ENCODE measurements around the gene CILP. TPM values are rescaled to one million over a fixed set of nuclear protein-coding genes. Genes with fewer than 3 reads are reported as not detected.

Gene CILP, protein sequence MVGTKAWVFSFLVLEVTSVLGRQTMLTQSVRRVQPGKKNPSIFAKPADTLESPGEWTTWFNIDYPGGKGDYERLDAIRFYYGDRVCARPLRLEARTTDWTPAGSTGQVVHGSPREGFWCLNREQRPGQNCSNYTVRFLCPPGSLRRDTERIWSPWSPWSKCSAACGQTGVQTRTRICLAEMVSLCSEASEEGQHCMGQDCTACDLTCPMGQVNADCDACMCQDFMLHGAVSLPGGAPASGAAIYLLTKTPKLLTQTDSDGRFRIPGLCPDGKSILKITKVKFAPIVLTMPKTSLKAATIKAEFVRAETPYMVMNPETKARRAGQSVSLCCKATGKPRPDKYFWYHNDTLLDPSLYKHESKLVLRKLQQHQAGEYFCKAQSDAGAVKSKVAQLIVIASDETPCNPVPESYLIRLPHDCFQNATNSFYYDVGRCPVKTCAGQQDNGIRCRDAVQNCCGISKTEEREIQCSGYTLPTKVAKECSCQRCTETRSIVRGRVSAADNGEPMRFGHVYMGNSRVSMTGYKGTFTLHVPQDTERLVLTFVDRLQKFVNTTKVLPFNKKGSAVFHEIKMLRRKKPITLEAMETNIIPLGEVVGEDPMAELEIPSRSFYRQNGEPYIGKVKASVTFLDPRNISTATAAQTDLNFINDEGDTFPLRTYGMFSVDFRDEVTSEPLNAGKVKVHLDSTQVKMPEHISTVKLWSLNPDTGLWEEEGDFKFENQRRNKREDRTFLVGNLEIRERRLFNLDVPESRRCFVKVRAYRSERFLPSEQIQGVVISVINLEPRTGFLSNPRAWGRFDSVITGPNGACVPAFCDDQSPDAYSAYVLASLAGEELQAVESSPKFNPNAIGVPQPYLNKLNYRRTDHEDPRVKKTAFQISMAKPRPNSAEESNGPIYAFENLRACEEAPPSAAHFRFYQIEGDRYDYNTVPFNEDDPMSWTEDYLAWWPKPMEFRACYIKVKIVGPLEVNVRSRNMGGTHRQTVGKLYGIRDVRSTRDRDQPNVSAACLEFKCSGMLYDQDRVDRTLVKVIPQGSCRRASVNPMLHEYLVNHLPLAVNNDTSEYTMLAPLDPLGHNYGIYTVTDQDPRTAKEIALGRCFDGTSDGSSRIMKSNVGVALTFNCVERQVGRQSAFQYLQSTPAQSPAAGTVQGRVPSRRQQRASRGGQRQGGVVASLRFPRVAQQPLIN
- total RNA-seq (2021): not detected in 3 replicates
- Bru-seq, nascent RNA: percentile 5 among the genes with signal in this experiment
- long read RNA-seq, experiment 1: 0 reads
- long read RNA-seq, experiment 2: 0 reads
- long read RNA-seq, experiment 3: 0 reads

DNA sequence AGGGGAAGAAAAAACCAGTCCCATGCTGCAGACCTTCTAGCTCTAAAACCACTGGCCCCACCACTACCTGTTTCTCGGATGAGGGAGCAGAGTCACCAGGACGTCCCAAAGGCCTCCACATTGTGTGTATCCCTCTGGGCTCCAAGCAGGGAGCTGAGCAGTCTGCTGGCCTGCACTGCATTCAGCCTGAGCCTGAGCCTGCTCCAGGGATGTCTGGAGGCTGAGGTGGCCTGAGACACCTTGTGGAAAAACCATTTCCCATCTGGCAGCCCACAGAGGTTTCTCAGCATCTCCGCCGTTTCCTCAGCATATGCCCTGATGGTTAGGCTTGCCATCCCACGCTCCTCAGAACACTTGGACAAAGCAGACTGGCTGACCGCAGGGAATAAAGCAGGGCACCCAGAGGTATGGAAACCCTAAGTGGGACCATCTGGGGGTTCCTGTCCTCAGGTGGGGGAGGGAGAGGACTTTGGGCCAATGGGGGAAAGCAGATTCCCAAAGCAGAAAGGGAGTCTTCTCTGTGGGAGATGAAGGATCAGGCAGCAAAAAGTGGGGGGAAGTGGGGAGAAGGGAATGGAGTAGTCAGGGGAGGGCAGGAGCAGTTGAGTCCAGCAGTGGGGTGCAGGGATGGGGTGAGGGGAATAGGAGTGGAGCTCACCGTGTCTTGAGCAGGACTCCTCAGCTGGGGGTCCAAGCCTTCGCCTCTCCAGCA is at the start of gene CILP:
Gene CILP (minus strand): TSS at position 704 of the 712 bp plus-strand sequence. CDS start 1,718 bp downstream, outside the sequence.
- TF ChIP-seq, protein P1, sequence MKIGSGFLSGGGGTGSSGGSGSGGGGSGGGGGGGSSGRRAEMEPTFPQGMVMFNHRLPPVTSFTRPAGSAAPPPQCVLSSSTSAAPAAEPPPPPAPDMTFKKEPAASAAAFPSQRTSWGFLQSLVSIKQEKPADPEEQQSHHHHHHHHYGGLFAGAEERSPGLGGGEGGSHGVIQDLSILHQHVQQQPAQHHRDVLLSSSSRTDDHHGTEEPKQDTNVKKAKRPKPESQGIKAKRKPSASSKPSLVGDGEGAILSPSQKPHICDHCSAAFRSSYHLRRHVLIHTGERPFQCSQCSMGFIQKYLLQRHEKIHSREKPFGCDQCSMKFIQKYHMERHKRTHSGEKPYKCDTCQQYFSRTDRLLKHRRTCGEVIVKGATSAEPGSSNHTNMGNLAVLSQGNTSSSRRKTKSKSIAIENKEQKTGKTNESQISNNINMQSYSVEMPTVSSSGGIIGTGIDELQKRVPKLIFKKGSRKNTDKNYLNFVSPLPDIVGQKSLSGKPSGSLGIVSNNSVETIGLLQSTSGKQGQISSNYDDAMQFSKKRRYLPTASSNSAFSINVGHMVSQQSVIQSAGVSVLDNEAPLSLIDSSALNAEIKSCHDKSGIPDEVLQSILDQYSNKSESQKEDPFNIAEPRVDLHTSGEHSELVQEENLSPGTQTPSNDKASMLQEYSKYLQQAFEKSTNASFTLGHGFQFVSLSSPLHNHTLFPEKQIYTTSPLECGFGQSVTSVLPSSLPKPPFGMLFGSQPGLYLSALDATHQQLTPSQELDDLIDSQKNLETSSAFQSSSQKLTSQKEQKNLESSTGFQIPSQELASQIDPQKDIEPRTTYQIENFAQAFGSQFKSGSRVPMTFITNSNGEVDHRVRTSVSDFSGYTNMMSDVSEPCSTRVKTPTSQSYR (CRISPR knock-in tag; IDR thresholded peaks at IDR 0.05): no peak
- TF ChIP-seq NFATC4 (CRISPR knock-in tag; IDR thresholded peaks at IDR 0.05) (no peak), HMGA2 (CRISPR knock-in tag; IDR thresholded peaks at IDR 0.05) (no peak), ESRRA (CRISPR knock-in tag; IDR thresholded peaks at IDR 0.05; ENCODE audit: borderline replicate concordance) (no peak), OVOL2 (CRISPR knock-in tag; IDR thresholded peaks at IDR 0.05; ENCODE audit: borderline replicate concordance) (no peak), CREB1 (CRISPR knock-in tag; IDR thresholded peaks at IDR 0.05) (no peak), EMX1 (CRISPR knock-in tag; IDR thresholded peaks at IDR 0.05) (no peak), IRF2 (CRISPR knock-in tag; IDR thresholded peaks at IDR 0.05; ENCODE audit: borderline replicate concordance, low read depth) (no peak), GRHL2 (CRISPR knock-in tag; IDR thresholded peaks at IDR 0.05; ENCODE audit: insufficient replicate concordance, severe bottlenecking) (no peak), JAZF1 (CRISPR knock-in tag; IDR thresholded peaks at IDR 0.05) (no peak), TP53 (CRISPR knock-in tag; IDR thresholded peaks at IDR 0.05) (no peak), SMAD4 (CRISPR knock-in tag; IDR thresholded peaks at IDR 0.05) (no peak), ZNF396 (CRISPR knock-in tag; IDR thresholded peaks at IDR 0.05; ENCODE audit: borderline replicate concordance) (no peak), E2F5 (CRISPR knock-in tag; IDR thresholded peaks at IDR 0.05) (no peak)
- TF ChIP-seq, protein P2, sequence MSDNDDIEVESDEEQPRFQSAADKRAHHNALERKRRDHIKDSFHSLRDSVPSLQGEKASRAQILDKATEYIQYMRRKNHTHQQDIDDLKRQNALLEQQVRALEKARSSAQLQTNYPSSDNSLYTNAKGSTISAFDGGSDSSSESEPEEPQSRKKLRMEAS (CRISPR knock-in tag; IDR thresholded peaks at IDR 0.05): no peak
- TF ChIP-seq, protein P3, sequence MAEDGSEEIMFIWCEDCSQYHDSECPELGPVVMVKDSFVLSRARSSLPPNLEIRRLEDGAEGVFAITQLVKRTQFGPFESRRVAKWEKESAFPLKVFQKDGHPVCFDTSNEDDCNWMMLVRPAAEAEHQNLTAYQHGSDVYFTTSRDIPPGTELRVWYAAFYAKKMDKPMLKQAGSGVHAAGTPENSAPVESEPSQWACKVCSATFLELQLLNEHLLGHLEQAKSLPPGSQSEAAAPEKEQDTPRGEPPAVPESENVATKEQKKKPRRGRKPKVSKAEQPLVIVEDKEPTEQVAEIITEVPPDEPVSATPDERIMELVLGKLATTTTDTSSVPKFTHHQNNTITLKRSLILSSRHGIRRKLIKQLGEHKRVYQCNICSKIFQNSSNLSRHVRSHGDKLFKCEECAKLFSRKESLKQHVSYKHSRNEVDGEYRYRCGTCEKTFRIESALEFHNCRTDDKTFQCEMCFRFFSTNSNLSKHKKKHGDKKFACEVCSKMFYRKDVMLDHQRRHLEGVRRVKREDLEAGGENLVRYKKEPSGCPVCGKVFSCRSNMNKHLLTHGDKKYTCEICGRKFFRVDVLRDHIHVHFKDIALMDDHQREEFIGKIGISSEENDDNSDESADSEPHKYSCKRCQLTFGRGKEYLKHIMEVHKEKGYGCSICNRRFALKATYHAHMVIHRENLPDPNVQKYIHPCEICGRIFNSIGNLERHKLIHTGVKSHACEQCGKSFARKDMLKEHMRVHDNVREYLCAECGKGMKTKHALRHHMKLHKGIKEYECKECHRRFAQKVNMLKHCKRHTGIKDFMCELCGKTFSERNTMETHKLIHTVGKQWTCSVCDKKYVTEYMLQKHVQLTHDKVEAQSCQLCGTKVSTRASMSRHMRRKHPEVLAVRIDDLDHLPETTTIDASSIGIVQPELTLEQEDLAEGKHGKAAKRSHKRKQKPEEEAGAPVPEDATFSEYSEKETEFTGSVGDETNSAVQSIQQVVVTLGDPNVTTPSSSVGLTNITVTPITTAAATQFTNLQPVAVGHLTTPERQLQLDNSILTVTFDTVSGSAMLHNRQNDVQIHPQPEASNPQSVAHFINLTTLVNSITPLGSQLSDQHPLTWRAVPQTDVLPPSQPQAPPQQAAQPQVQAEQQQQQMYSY (CRISPR knock-in tag; IDR thresholded peaks at IDR 0.05): no peak
- DNase-seq (ENCODE audit: low spot score) (no peak), ATAC-seq (no peak)
- no peaks in the 10 kb centered on the region for H3K27me3 Mint-ChIP-seq (ENCODE audit: low read depth)
- H3K4me3 Mint-ChIP-seq: no peak within 1 kb of the TSS
- no peaks in the 10 kb centered on the region for H3K9me3 Mint-ChIP-seq
- no peaks in the 10 kb centered on the region; the same call in 1 of the 2 replicates for H3K4me1 Mint-ChIP-seq
- H3K36me3 Mint-ChIP-seq: no peaks in the 10 kb centered on the region
- ChIA-PET POLR2A (interaction anchor here (0.6 kb wide), 1 partner anchor 10 kb away, joined by 3 read pairs; no protein-coding TSS in a partner anchor), CTCF (interaction anchor here (0.6 to 3.3 kb wide), 20 partner anchors 10 to 295 kb away, joined by 3 to 33 read pairs (median 5); partner anchors contain the start of gene PARP16)
- H3K27ac Mint-ChIP-seq: no peak within 1 kb of the TSS

Measured in WTC11 (cell line).